Smooth muscle cell (in vitro differentiated cells): ENCODE data around the gene RRAS. TPM values are rescaled to one million over a fixed set of nuclear protein-coding genes. Genes with fewer than 3 reads are reported as not detected.

Experiments
- DNase-seq: peaks from one replicate; lab custom pipeline; 2025; ENCODE audit not compliant: unreplicated experiment; lab: John Stamatoyannopoulos, UW
- H2AFZ ChIP-seq: fragments of 200-600 bp; sonication (generic); 2 replicates; pipeline ENCODE4 v1.6.0; 2016; ENCODE audit warnings: antibody characterized with exemption, low read depth, mild to moderate bottlenecking
- H3F3A ChIP-seq: fragments of 200-600 bp; sonication (generic); 2 replicates; pipeline ENCODE4 v1.6.0; 2017; ENCODE audit warnings: antibody characterized with exemption, low read depth
- H3K27ac ChIP-seq: fragments of 200-600 bp; sonication (generic); 2 replicates; pipeline ENCODE4 v1.5.1; 2016; ENCODE audit warnings: low read depth, mild to moderate bottlenecking
- H3K27me3 ChIP-seq: fragments of 200-600 bp; sonication (generic); 2 replicates; pipeline ENCODE4 v1.6.1; 2016; ENCODE audit warnings: low read depth, mild to moderate bottlenecking
- H3K36me3 ChIP-seq: fragments of 200-600 bp; sonication (generic); 2 replicates; pipeline ENCODE4 v1.5.1; 2016; ENCODE audit warnings: low read depth
- H3K4me1 ChIP-seq: fragments of 200-600 bp; sonication (generic); 2 replicates; pipeline ENCODE4 v1.5.1; 2016; ENCODE audit warnings: low read depth
- H3K4me2 ChIP-seq: fragments of 200-600 bp; sonication (generic); 2 replicates; pipeline ENCODE4 v1.6.0; 2016; ENCODE audit warnings: mild to moderate bottlenecking
- H3K4me3 ChIP-seq: fragments of 200-600 bp; sonication (generic); 2 replicates; pipeline ENCODE4 v1.5.1; 2016; ENCODE audit warnings: mild to moderate bottlenecking
- H3K79me2 ChIP-seq: fragments of 200-600 bp; sonication (generic); 2 replicates; pipeline ENCODE4 v1.6.0; 2016; ENCODE audit warnings: low read depth, mild to moderate bottlenecking
- H3K9ac ChIP-seq: fragments of 200-600 bp; sonication (generic); 2 replicates; pipeline ENCODE4 v1.6.0; 2016; ENCODE audit warnings: low read depth
- H3K9me3 ChIP-seq: fragments of 200-600 bp; sonication (generic); replicated peaks from 2 replicates; pipeline ENCODE4 v1.5.1; 2016; ENCODE audit warnings: low read depth
- H4K20me1 ChIP-seq: fragments of 200-600 bp; sonication (generic); 2 replicates; pipeline ENCODE4 v1.6.0; 2016; ENCODE audit warnings: low read depth
- CTCF ChIP-seq: fragments of 200-600 bp; sonication (generic); IDR thresholded peaks from 2 replicates; pipeline ENCODE4 v1.5.1; 2017; ENCODE audit warnings: borderline replicate concordance, mild to moderate bottlenecking, antibody characterized with exemption; ENCODE audit not compliant: insufficient read depth, poor library complexity, severe bottlenecking
- WGBS: methylation state at CpG from one replicate; pipeline ENCODE4 v1.1.7; 2016; ENCODE audit warnings: low lambda C conversion rate; 5-methylcytosine and 5-hydroxymethylcytosine counted together
- polyA plus RNA-seq: library from polyadenylated mRNA; unstranded; fragments of >200 nt; fragmentation: Nextera tagmentation; extraction: Ambion mirVana; gene quantifications from 2 replicates; pipeline ENCODE4 v1.2.1, GENCODE V29; 2016
- total RNA-seq: library from RNA; depleted of rRNA; stranded (reverse); fragments of >200 nt; gene quantifications from 2 replicates; pipeline ENCODE4 v1.2.3, GENCODE V29; 2014

The RRAS gene
- total and polyA plus RNA-seq, 2 experiments from 2014 or later = 86.5 to 224 TPM

GRCh38 chr19:49677231-49677900 is 37.4 kb upstream of the RRAS start, which contains the start of gene PRMT1:
Gene PRMT1, plus strand, starts transcription at chr19:49677271. Its CDS starts 10 bp downstream, at chr19:49677281.
- Histone ChIP-seq H2AFZ (peak within 1 kb of the TSS; percentile 63), H3K4me1 (peaks cover 16% of the 10 kb centered on the region), H3K27ac (peak within 1 kb of the TSS; percentile 98), H4K20me1 (peaks cover 47% of the 10 kb centered on the region), H3K9ac (peak within 1 kb of the TSS; percentile 98), H3K9me3 (no peaks in the 10 kb centered on the region), H3F3A (peaks cover 32% of the 10 kb centered on the region), H3K4me3 (peak within 1 kb of the TSS; percentile 68), H3K36me3 (no peaks in the 10 kb centered on the region), H3K4me2 (peak within 1 kb of the TSS; percentile 91), H3K27me3 (no peaks in the 10 kb centered on the region), H3K79me2 (peaks cover 49% of the 10 kb centered on the region)
- no peak for DNase-seq
- 0% methylated on average over 21 of the region's 57 CpGs for WGBS
- TF ChIP-seq CTCF = no peak

- peak; percentile 96 for DNase-seq
- Histone ChIP-seq H3K4me1 (peaks cover 16% of the 10 kb centered on the region), H3K79me2 (peaks cover 47% of the 10 kb centered on the region), H3K27ac (peak overlapping the region; percentile 98), H3K9me3 (no peaks in the 10 kb centered on the region), H3F3A (peaks cover 32% of the 10 kb centered on the region), H3K36me3 (no peaks in the 10 kb centered on the region), H3K4me2 (peak overlapping the region; percentile 91), H3K4me3 (peak overlapping the region; percentile 68), H2AFZ (no peak overlapping the region), H3K9ac (peak overlapping the region; percentile 98), H4K20me1 (peaks cover 43% of the 10 kb centered on the region), H3K27me3 (no peaks in the 10 kb centered on the region)
- TF ChIP-seq CTCF = no peak
- under 1% methylated on average over 34 of the region's 34 CpGs for WGBS
Measured at GRCh38 chr19:49676784-49677230, 36.9 kb upstream of the RRAS start.

- Histone ChIP-seq H3K27me3 (no peaks in the 10 kb centered on the region), H3K4me2 (peak overlapping the region; percentile 82), H3K79me2 (peaks cover 42% of the 10 kb centered on the region)
Measured at GRCh38 chr19:49676136-49676783, 36.3 kb upstream of the RRAS start.

More at GRCh38 chr19:49676136-49676783, 36.3 kb upstream of the RRAS start:
- H3K4me1 ChIP-seq = peaks cover 16% of the 10 kb centered on the region
- DNase-seq = peak; percentile 69
- H2AFZ ChIP-seq = peak overlapping the region; percentile 63
- no peak for TF ChIP-seq CTCF
- peak overlapping the region; percentile 98 for H3K9ac ChIP-seq
- no peaks in the 10 kb centered on the region for H3K36me3 ChIP-seq
- H3K27ac ChIP-seq = peak overlapping the region; percentile 98
- WGBS = 2% methylated on average over 26 of the region's 27 CpGs
- H3F3A ChIP-seq = peaks cover 32% of the 10 kb centered on the region
- peaks cover 37% of the 10 kb centered on the region for H4K20me1 ChIP-seq
- H3K9me3 ChIP-seq = no peaks in the 10 kb centered on the region
- peak overlapping the region; percentile 57 for H3K4me3 ChIP-seq
